ENCODE measurements around the gene ANKRD11.

The ANKRD11 gene

DNA sequence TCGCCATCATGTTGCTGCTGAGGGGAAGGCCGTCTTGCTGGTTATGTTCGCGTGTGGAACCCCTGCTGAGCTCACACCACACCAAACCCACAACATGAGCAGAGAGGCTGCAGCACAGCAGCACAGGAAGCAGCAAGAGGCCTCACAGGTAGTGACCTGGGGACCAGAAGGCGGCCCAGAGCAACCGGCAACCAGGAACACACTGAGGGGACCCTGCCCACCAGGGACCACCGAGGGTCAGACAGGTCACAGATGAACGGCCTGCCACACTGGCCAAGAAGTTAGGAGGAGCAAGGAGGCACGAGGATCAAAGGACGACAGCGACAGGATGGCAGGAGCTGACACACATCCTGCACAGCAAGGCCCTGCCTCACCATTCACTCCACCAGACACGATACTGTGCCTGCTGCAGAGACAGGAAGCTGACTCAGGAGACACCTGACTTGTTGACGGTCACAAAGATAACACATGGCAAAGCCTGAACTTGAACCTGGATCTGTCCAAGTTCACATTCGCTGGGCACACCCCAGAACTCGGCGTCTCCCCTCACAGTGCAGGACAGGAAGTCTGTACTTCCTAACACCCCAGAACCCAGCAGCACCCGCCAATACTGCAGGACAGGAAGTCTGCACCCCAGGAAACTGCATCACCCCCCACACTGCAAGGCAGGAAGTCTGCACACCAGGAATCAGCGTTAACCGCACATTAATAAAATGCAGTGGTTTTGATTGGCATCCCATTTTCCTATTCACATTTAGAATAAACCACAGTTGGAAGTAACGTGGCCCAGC is 174.4 kb downstream of the ANKRD11 start:
- TF ChIP-seq SIN3A (IDR thresholded peaks at IDR 0.05; ENCODE audit: borderline replicate concordance, insufficient read depth, low read length) (peak; percentile 57; the same call in 1 of the 2 replicates), FOXP2 (optimal IDR thresholded peaks at IDR 0.05; ENCODE audit: borderline replicate concordance, extremely low read depth, extremely low read length, insufficient read depth) (no peak)
- TF ChIP-seq, protein P1, sequence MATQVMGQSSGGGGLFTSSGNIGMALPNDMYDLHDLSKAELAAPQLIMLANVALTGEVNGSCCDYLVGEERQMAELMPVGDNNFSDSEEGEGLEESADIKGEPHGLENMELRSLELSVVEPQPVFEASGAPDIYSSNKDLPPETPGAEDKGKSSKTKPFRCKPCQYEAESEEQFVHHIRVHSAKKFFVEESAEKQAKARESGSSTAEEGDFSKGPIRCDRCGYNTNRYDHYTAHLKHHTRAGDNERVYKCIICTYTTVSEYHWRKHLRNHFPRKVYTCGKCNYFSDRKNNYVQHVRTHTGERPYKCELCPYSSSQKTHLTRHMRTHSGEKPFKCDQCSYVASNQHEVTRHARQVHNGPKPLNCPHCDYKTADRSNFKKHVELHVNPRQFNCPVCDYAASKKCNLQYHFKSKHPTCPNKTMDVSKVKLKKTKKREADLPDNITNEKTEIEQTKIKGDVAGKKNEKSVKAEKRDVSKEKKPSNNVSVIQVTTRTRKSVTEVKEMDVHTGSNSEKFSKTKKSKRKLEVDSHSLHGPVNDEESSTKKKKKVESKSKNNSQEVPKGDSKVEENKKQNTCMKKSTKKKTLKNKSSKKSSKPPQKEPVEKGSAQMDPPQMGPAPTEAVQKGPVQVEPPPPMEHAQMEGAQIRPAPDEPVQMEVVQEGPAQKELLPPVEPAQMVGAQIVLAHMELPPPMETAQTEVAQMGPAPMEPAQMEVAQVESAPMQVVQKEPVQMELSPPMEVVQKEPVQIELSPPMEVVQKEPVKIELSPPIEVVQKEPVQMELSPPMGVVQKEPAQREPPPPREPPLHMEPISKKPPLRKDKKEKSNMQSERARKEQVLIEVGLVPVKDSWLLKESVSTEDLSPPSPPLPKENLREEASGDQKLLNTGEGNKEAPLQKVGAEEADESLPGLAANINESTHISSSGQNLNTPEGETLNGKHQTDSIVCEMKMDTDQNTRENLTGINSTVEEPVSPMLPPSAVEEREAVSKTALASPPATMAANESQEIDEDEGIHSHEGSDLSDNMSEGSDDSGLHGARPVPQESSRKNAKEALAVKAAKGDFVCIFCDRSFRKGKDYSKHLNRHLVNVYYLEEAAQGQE (IDR thresholded peaks at IDR 0.05; ENCODE audit: insufficient read depth in 1 of 2, low read depth in 2 of 2, low read length in 2 of 2), result no peak

DNA sequence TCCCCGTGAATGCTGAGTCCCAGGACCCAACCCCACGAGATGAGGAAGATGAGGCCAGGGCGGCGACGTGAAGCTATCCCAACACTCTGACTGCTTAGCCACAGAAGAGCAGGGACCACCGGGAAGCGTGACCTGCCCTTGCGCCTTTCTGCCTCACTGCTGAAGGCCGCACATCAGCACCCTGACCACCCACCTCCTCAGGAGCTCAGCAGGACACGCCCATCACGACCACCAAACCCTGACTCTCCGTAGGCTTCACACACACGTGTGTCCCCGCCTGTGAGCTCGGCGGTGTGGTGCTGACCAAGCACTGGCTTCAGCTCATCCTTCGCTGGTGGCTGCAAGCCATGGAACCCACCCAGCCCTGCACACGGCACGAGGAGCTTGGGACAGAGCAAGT is 175.1 kb downstream of the ANKRD11 start:
- TF ChIP-seq, protein P1 (IDR thresholded peaks at IDR 0.05; ENCODE audit: insufficient read depth in 1 of 2, low read depth in 2 of 2, low read length in 2 of 2), result no peak
- TF ChIP-seq POLR2AphosphoS5 (IDR thresholded peaks at IDR 0.05; ENCODE audit: low read depth, low read length) (no peak), TAF1 (IDR thresholded peaks at IDR 0.05; ENCODE audit: borderline replicate concordance, insufficient read depth, low read length) (no peak), SIN3A (IDR thresholded peaks at IDR 0.05; ENCODE audit: borderline replicate concordance, insufficient read depth, low read length) (no peak), FOXP2 (optimal IDR thresholded peaks at IDR 0.05; ENCODE audit: borderline replicate concordance, extremely low read depth, extremely low read length, insufficient read depth) (no peak)

DNA sequence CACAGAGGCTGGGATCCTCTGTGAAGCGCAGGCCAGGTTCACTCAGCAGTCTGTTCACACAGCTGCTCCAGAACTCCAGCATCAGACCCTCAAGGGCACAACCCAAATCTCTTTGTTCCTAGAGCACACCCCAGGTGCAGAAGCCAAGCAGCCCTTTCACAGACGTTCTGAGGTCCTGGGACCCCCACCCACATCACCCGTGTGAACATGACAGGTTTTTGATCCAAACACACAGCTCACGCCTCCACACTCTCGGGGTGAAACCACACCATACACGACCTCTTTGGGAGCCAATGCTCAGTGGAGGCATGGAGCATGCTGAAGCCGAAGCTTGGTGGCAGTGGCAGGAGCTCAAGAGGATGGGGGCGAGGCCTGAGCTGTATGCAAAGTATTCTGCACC is 175.5 kb downstream of the ANKRD11 start:
- TF ChIP-seq, protein P1 (IDR thresholded peaks at IDR 0.05; ENCODE audit: insufficient read depth in 1 of 2, low read depth in 2 of 2, low read length in 2 of 2), result no peak
- TF ChIP-seq TAF1 (IDR thresholded peaks at IDR 0.05; ENCODE audit: borderline replicate concordance, insufficient read depth, low read length), result no peak
- TF ChIP-seq POLR2AphosphoS5 (IDR thresholded peaks at IDR 0.05; ENCODE audit: low read depth, low read length), result no peak
- TF ChIP-seq FOXP2 (optimal IDR thresholded peaks at IDR 0.05; ENCODE audit: borderline replicate concordance, extremely low read depth, extremely low read length, insufficient read depth), result no peak
- no peak for TF ChIP-seq SIN3A (IDR thresholded peaks at IDR 0.05; ENCODE audit: borderline replicate concordance, insufficient read depth, low read length)

DNA sequence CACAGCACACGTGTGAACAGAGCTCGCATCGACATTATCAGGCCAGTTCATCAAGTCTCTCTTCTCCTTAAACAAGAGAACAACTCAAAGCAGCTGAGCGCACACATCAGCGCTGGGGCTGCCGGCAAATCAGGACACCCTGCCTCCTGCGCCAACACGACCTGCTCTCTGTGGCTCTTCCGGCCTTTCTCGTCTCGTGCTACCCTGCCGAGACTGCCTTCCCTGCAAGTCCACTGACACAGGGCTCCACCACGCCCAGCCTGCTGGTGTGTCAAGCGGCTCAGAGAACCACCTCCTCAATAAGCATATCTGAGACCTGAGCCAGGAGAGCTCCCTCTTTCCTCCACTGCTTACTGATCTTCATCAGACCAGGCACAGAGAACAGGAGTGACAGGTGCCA is 176.0 kb downstream of the ANKRD11 start:
- no peak for TF ChIP-seq TAF1 (IDR thresholded peaks at IDR 0.05; ENCODE audit: borderline replicate concordance, insufficient read depth, low read length)
- TF ChIP-seq, protein P1 (IDR thresholded peaks at IDR 0.05; ENCODE audit: insufficient read depth in 1 of 2, low read depth in 2 of 2, low read length in 2 of 2), result no peak
- no peak for TF ChIP-seq SIN3A (IDR thresholded peaks at IDR 0.05; ENCODE audit: borderline replicate concordance, insufficient read depth, low read length)
- TF ChIP-seq FOXP2 (optimal IDR thresholded peaks at IDR 0.05; ENCODE audit: borderline replicate concordance, extremely low read depth, extremely low read length, insufficient read depth), result no peak
- TF ChIP-seq POLR2AphosphoS5 (IDR thresholded peaks at IDR 0.05; ENCODE audit: low read depth, low read length), result no peak
